GM12872 (cell line): ENCODE results near the gene HELZ.

Source experiments
- CTCF ChIP-seq: IDR thresholded peaks from 3 replicates; pipeline ENCODE4 v1.5.1; 2011; ENCODE audit warnings: low read depth, mild to moderate bottlenecking, low read length, moderate library complexity; ENCODE audit not compliant: insufficient read depth

Gene HELZ

GRCh38 chr17:67055811-67056745, 188.9 kb downstream of the HELZ start:
- no peak for TF ChIP-seq CTCF

- no peak for TF ChIP-seq CTCF
Observed at GRCh38 chr17:67055041-67055443, 190.0 kb downstream of the HELZ start.

GRCh38 chr17:67054608-67055007, 190.4 kb downstream of the HELZ start:
- no peak for TF ChIP-seq CTCF

- TF ChIP-seq CTCF, result no peak
Observed at GRCh38 chr17:67054011-67054591, 190.9 kb downstream of the HELZ start.

GRCh38 chr17:67053438-67054000, 191.5 kb downstream of the HELZ start:
- no peak for TF ChIP-seq CTCF

GRCh38 chr17:67052720-67053437, 192.1 kb downstream of the HELZ start:
- TF ChIP-seq CTCF, result no peak

- TF ChIP-seq CTCF, result no peak
Observed at GRCh38 chr17:67051837-67052236, 193.2 kb downstream of the HELZ start.
